GM19193 (cell line): Measurements from ENCODE around the gene PHF3.

Source experiments
- POLR2A ChIP-seq: IDR thresholded peaks from 4 replicates; pipeline ENCODE4 v1.6.1; 2011; ENCODE audit not compliant: insufficient read depth, insufficient read length; ENCODE audit errors: extremely low read depth

The PHF3 gene

DNA sequence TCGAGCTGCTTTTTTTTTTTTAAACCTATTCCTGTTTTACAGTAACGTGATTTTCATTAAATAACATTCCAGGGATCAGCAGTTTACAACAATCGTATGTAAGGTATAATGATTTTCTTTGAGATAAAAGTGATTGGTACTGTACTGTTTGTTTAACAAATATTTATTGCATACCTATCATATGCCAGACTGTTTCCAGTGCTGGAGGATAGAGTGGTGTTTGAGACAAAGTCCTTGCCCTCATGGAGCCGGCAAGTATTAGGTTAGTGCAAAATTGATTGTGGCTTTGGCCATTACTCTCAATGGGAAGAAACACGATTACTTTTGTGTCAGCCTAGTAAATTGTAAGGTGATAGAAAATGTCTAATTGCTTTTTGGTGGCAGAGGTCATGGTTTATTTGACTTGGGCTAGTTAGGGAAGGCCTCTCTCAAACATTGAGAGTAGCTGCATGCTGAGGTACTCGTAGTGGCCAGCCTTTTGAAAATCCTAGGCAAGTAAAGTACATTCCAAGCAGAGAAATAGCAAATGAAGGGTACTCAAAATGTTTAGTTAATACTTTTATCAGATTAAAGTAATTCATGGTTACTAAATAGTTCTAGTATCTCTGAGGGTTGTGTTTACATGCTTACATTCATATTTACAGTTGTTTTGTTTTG, 35.6 kb downstream of the PHF3 start:
- no peak for TF ChIP-seq POLR2A

DNA sequence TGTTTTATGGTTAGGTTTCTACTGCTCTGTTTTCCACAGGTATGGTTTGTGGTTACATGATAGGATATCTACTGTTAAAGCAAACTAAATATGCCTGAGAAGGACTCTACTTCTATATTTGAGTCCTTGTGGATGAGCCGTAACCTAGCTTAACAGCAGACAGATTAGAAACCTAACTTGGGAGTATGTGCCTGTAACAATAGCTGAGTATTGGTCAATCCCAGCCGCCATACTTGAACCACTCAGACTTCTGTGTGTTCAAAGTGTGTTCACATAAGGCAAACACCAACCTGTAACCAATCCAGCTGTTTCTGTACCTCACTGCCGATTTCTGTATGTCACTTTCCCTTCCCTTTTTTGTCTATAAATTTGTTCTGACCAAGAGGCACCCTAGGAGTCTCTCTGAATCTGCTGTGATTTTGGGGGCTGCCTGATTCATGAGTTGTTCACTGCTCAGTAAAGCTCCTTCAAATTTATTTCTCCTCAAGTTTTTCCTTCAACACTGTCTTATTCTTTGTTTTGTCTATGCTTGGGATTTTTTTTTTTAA, 37.1 kb downstream of the PHF3 start:
- TF ChIP-seq POLR2A, result no peak

DNA sequence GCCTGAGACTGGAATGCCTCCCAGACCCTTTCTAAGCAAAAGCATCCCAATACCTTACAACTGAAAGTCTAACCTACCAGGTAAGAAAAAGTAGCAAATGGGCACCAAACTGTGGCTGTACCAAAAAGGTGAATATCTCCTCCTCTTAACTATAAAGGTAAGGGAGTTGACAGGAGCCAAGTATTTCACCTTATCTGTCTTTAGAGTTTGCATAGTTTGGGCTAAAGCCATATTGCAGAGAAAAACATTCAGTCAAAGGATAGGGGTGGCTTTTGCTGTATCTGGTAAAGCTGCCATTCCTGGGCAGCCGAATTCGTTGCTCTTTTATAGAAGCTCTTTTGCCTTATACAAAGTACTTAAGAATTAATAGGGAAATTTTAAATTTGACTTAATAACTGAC, 38.1 kb downstream of the PHF3 start:
- TF ChIP-seq POLR2A, result no peak

DNA sequence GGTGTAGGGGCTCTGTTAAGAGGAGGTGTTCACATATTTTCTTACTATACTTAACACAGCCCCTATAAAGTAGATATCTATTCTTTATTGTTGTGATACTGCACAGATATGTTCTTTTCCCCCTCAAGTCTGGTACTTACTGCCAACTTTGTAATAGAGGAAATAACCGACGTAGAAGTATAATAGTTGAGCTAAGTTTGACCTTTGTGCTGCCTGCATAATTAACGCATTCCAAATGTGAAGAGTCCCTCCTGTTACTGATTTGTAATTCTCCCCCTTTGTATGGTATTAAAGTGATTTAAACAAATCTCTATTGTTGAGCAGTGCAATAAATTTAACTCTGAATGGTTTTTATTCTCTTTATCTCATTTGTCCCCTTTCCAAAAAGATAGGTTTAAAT, 39.0 kb downstream of the PHF3 start:
- TF ChIP-seq POLR2A, result no peak

DNA sequence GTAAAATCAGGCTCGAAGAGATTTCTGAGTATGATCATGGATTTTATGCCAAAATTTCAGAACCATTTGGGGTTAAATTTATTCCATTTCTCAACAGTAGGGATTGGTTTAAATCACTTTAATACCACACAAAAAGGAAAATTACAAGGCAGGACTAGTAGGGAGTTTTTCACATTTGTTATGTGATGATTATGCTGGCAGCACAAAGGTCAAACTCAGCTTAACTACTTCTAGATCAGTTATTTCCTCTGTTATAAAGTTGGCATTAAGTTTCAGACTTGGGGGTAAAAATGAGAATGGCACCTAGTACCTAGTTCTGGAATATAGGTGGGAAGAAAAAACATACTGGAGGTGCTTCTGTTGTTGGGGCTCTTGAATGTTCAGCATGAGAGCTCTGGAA, 39.5 kb downstream of the PHF3 start:
- TF ChIP-seq POLR2A, result no peak

DNA sequence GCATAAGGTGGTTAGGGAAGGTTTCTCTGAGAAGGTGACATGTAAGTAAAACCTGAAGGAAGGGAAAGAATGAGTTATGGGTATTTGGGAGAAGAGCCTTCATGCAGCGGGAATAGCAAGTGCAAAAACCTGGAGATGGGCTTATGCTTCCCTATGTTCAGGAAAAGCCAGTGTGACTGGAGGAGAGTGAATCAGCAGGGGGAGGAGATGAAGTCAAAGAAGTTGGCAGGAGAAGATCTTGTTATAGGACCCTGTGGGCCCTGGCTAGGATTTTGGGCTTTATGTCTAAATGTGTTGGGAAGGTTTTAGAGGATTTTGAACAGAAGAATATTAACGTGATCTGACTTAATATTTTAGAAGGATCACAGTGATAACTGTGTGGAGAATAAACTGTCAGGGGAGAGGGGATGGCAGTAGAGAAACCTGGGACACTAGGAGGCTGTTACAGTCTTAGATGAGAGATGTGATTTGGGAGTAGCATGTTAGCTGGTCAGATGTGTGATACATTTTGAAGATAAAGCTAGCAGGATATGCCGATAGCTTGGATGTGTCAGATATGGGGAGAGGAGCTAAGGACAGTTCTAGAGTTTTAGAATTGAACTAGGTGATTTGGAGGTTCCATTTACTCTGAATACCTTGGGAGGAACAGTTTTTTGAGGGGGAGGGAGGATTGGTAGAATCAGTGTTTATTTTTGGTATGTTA, 41.0 kb downstream of the PHF3 start:
- TF ChIP-seq POLR2A, result no peak

DNA sequence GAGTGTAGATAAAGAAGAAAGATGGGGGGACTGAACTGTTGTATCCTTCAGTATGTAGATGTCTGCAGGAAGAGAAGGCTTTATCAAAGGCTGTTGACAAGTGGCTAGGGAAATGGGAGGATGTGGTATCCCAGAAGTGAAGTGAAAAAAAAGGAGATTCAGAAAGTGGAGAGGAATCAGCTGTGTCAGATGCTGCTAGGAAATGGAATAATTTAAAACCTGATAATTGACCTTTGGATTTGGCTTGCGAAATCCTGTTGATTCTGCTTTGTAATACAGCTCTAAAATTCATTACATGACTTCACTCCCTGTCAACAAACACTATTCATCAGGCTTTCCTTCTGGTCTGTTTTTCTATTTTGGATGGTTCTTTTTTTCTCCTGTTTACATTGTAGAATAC, 41.7 kb downstream of the PHF3 start:
- no peak for TF ChIP-seq POLR2A

DNA sequence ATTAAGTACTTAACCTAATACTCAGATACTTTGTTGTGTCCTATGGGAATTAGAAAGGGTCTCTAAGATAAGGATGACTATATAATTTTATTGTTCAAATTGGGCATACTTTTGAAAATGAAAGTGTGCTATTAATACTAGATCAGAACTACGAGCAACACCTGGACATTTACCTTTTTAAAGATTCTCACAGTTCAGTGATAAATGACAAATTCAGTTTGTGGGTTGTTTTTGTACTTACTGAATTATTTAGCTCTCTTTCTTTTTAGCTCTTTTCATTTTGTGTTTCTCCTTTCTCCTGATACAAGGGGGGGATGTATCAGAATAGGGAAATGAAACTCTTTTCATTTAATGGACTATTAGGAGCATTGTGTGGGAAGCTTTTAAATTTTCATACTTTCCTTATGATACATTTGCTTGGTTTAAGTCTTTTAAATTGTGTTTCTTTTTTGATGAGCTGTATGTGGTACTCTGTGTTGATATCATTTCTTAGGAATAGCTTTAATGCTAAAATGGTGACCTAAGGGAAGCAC, 47.5 kb downstream of the PHF3 start:
- TF ChIP-seq POLR2A, result no peak

DNA sequence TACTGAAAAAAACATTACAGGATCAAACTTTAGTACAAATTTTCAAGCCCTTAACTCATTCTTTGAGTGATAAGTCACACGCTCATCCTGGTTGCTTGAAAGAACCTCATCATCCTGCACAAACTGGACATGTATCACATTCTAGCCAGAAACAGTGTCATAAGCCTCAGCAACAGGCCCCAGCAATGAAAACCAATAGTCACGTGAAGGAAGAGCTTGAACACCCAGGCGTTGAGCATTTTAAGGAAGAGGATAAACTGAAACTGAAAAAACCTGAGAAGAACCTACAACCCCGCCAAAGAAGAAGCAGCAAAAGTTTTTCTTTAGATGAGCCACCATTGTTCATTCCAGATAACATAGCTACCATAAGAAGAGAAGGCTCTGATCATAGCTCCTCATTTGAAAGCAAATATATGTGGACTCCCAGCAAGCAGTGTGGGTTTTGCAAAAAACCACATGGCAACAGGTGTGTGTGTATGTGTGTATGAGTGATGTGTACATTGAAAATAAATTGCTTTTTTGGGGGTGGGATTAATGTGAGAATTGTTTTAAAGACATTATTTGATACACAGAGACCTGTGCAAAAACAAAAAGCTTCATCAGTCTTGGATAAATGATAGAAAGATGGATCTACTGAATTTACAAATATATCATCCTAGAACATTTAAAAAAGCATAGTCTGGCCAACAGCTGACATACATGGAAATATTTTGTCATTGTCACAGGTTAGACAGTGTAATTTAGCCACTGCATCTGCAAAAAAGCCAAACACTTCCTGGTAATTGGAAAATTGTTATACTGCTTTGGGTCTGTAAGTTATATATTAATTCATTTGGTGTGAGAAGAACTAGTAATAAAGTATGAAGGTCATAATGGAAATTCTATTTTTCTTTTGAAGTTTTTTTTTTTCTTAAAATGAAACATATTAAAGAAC, 50.1 kb downstream of the PHF3 start:
- TF ChIP-seq POLR2A, result no peak

DNA sequence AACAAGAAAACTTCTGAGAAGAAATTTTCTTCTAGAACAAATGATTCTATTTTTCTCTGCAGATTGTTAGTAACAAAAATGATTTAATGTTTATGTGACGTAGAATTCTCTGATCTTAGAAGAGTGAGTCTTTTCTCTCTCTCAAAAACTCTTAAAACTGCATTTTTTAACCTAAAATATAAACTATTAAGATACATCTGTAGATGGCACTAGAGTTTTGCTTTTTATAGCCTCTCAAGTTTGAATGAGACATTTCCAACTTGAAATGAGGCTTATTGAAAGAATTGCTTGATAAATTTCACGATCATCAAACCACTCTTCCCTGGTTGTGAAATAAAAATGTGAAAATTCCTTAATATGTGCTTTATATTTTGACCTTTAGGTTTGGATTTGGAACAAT, 53.8 kb downstream of the PHF3 start:
- no peak for TF ChIP-seq POLR2A

DNA sequence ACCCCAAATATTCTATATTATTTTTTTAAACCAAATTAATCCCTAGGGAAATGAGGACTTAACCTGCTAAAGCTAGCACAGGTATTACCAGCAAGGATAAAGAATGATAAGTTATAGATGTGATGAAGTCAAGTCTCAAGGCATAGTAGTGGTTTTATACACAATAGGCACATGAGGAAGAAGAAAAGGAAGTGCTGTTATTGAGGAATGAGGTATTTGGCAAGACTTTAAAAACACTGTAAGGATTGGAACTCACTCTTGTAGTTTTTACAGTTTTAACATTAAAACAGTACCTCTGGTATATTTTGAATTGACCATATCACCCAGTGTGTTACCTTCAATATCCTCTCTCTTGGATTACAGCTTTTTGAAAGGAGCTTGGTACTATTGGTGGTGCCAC, 54.6 kb downstream of the PHF3 start:
- TF ChIP-seq POLR2A, result no peak

DNA sequence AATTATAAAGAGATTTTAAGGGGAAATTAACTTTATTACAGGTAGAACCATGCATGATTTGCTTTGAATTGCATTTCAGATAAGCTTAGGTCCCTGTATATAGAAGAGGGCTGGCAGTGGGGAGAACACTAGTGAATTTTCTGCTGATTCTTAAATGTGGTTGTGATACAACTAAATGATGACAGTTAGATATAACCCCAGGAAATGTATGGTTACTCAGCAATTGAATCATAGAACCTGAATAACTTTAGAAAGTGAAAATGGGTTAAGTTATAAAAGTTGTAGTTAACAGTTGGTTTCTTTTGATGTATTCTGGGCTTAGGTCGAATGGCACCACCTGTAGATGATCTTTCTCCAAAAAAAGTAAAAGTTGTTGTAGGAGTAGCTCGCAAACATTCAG, 70.1 kb downstream of the PHF3 start:
- no peak for TF ChIP-seq POLR2A

DNA sequence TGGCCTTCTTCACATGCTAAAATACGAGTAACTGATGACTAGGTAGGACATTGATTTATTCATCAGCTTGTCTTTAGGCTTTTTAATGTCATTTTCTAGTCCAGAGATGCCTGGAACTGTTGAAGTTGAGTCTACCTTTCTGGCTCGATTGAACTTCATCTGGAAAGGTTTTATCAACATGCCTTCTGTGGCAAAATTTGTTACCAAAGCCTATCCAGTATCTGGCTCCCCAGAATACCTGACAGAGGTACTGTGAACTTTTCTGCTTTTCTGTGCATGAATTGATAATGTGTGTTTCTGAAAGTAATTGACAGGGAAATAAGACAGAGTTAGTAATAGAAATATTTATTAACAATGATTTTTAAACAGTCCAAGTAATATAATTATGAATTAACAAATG, 71.0 kb downstream of the PHF3 start:
- no peak for TF ChIP-seq POLR2A

DNA sequence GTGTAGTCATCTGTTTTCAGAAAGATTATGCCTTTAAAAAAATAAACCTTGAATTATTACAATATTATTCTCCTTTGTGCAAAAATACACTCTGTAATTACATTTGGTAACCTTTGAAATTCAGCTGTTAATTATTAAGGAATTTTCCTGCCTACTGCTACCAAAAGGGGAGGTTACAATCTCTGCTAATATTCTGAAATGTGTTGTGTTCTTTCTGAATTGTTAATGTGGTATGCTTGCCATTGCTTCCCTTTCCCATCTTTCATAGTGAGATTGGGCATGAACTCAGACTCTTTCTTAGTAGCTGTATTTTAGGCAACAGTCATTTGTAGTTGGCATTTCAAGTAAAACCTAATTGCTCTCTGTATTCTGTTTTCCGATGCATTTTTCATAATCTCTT, 73.0 kb downstream of the PHF3 start:
- no peak for TF ChIP-seq POLR2A

DNA sequence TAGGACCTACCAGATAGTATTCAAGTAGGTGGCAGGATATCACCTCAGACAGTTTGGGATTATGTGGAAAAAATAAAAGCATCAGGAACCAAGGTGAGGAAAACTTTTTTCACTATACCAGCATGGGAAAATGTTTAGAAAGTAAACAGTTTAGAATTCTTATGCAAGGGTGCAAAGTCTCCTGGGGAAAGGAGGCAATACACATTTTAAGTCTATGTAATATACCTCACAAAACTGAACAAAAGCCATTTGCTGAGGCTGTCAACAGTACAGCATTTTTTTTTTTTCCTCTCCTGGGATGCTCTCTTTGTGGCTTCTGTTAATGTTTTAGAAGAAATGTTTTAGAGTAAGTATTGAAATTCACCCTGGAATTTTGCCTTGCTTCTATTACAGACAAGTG, 73.5 kb downstream of the PHF3 start:
- no peak for TF ChIP-seq POLR2A
